CD4-positive, alpha-beta T cell treated with Interleukin-17A for 4 hours (primary cell): ENCODE data around the gene SEMA4D.

Experiments
- DNase-seq: peaks from one replicate; pipeline ENCODE4 v3.0.0-alpha.2; 2020; ENCODE audit warnings: mixed read lengths

Gene SEMA4D

GRCh38 chr9:89442501-89442978 is 55.4 kb downstream of the SEMA4D start:
- DNase-seq, result no peak

- no peak for DNase-seq
Observed at GRCh38 chr9:89441986-89442385, 55.9 kb downstream of the SEMA4D start.

- no peak for DNase-seq
Observed at GRCh38 chr9:89441655-89441970, 56.3 kb downstream of the SEMA4D start.

- DNase-seq, result no peak
Observed at GRCh38 chr9:89440951-89441654, 56.8 kb downstream of the SEMA4D start.

DNA sequence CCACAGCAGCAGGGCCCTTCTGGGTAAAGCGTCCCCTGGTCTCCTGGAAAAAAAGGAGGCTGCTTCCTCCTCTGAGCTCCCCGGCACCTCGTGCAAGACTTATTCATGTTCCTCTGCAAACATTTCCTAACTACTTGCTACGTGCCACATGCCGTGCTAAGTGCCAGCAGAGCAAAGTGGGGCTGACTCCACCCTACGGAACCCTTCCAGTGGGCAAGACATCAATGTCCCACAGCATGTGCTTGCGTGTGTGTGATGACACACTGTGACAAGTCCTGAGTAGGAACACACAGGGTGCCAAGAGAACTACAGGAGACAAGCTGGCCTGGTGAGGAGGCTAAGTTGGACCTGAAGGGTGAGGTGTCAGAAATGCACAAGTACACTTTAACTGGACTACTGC is 57.4 kb downstream of the SEMA4D start:
- peak; percentile 69 for DNase-seq

- DNase-seq, result no peak
Observed at GRCh38 chr9:89440046-89440445, 57.9 kb downstream of the SEMA4D start.

DNA sequence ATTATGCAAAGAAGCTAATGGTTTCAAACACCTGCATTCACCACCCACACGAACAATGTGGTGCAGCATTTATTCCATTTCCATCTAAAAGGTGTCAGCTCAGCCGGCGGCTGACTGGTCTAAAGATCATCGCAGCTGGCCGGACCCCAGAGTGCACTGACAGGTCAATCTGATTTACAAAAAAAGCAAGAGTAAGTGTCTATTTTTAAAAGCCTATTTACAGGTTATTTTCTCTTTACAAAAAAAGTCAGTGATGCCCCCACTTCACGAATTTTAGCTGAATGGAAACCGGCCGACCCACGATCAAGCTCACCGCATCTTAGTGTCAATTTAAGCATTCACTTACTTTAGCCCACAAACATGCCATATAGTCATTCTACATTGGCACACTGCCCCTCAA is 58.3 kb downstream of the SEMA4D start:
- no peak for DNase-seq

- DNase-seq, result no peak
Observed at GRCh38 chr9:89438194-89438593, 59.7 kb downstream of the SEMA4D start.

DNA sequence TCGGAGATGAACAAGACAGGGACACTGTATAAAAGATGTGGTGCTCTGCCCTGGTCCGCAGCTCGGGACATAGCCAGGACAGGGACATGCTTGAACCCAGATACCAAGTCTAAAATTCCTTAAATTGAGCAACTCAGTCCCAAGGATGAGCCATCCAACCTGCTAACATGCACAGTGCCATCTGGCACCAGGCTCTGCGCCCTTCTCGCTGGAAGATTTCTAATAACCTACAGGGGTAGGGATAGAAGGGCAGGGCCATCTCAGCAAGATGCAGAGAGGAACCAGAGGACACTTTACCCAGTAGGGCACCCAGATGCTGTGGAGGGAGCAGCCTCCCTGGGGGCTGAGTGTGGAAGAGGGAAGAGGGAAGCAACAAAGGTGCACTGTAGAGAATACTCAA is 60.1 kb downstream of the SEMA4D start:
- DNase-seq, result no peak

DNA sequence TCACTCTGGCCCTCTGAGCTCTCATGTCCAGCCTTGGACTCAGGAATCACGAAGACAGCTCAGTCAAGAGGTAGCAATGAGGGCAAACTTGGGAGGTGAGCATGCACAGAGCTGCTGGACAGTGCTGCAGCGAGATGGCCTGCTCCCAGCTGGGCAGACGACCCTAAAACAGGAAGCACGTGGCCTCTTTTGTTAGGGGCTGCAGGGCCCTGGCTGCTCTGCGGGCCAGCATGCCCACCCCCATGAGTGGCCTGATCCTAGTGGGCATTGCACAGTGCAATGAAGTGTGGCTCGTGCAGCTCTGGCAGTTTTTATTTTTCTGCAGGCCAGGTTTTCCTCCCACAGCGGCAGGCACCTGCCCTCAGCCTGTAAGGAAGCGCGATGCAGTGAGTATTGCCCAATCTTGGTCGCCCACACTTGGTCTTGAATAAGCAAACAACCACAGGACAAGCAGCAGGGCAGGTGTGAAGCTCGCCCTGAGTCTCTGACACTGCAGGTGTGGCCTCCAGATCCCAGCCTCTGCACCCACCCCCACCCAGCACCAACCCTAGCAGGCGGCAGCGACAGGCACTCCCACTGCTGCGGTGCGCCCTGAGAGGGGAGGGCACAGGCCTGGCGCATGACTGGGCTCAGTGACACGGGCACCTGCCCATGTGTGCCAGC is 60.8 kb downstream of the SEMA4D start:
- DNase-seq, result peak; percentile 80

DNA sequence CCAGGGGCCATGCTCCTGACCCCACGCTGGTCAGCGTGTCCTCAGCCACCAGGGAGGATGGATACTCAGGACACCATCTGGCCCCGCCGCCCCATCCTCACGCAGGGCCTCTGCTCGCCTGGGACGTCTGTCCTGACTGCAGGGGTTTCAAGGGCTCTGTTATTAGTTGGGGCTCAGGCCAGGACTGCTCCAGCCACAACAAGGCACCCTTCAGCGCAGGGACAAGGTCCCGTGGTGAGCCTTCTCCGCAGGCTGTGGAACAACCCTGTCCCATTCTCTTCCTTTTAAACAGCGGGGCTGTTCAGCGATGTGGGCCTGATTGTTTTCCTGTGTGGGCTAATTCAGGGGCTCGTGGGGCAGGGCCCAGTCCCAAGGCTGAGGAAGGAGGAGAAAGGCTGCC is 61.6 kb downstream of the SEMA4D start:
- DNase-seq, result no peak

GRCh38 chr9:89435071-89435823 is 62.7 kb downstream of the SEMA4D start:
- DNase-seq, result no peak

- DNase-seq, result no peak
Observed at GRCh38 chr9:89434636-89435035, 63.3 kb downstream of the SEMA4D start.

DNA sequence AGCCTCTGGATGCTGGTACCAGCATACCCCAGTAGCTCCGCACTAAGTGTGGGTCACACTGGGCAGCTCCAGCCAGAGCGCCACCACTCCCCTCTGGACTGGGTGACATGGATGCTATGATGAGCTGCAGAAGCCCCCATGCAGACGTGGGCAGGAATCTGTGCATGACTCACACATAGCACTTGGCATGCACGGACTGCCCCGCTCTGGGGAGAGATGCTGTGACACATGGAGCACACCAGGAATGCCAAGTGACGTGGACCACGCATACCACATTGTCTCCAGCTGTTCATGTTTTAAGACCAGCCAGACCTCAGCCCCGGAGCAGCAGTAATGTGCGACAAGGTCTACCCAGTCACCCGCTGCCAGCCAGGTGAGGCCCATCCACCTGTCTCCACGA is 64.1 kb downstream of the SEMA4D start:
- DNase-seq, result no peak

GRCh38 chr9:89432986-89433530 is 64.9 kb downstream of the SEMA4D start:
- DNase-seq, result no peak

- no peak for DNase-seq
Observed at GRCh38 chr9:89431930-89432725, 65.8 kb downstream of the SEMA4D start.

DNA sequence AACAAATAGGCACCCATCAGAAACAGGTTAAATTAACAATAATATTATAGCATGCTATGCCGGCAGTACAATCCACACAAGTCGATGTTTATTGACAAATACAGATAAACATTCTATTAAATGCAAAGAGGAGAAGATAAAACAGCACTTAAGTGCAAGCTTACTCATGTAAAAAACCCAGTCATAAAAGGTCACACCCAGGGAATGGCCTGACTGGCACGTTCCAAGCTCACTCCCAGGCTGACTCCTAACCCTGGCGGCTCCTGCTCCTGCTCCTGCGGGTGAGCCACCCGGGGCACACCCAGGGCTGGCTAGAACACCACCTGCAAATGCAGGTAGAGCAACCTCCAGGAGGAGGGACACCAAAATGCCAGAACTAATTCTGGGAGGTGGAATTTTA is 66.9 kb downstream of the SEMA4D start:
- no peak for DNase-seq

- DNase-seq, result peak; percentile 74
Observed at GRCh38 chr9:89428901-89429890, 68.7 kb downstream of the SEMA4D start.

DNA sequence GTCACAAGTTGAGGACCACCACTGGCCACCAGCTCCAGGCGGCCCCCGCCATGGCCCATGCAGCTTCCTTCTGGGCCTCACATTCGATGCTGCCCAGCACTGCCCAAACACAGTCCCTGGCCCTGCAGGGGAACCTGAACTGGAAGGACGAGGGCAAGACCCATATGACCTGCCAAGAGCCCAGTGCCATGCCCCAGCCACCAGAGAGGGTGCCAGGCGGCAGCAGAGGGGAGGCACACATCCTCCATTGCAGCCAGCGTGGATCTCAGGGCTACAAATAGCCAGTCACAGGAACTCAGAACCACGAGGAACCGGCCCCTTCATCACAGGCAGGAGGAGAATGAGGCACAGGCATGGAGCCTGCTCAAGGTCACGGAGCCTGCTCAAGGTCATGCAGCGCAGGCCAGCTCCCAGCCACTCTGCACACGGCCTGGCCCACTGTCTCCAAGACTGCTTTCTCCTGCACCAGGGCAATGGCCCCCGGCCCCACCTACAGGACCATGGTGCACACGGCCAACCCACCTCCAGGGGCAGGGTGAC is 69.6 kb downstream of the SEMA4D start:
- no peak for DNase-seq

GRCh38 chr9:89427621-89428221 is 70.2 kb downstream of the SEMA4D start:
- DNase-seq, result peak; percentile 83
